Stimulated activated CD8-positive, alpha-beta memory T cell treated with anti-CD3 and anti-CD28 coated beads, Interleukin-15, amount 100 ng/mL, for 4 hours (primary cell): ENCODE data around the gene UMOD.

Experiments
- DNase-seq, 2 donors: peaks; one replicate each; pipeline ENCODE4 v3.0.0-alpha.2; 2020; ENCODE audit warnings: low read depth in 2 of 2

Gene UMOD

DNA sequence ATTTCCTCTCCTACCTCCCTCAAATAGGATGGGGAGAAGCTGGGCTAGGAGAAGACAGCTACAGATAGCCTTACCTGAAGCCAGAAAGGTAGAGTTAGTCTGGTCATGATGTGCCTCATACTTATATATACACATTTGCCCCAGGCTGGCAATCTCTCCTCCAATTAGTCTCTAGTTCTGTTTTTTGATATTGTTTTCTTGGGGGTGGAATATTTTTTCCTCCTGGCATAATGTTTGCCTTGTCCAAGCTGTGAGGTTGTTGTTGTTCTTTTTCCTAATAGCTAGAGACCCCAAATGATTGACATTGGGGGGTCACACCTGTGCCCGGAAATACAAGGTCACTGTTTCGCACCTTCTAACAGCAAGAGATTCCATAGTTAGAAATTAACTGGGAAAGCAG is at the start of gene UMOD:
Gene UMOD (minus strand): TSS at position 101 of the 400 bp plus-strand sequence. CDS start 1,978 bp downstream, outside the sequence.
- no peak for DNase-seq

DNA sequence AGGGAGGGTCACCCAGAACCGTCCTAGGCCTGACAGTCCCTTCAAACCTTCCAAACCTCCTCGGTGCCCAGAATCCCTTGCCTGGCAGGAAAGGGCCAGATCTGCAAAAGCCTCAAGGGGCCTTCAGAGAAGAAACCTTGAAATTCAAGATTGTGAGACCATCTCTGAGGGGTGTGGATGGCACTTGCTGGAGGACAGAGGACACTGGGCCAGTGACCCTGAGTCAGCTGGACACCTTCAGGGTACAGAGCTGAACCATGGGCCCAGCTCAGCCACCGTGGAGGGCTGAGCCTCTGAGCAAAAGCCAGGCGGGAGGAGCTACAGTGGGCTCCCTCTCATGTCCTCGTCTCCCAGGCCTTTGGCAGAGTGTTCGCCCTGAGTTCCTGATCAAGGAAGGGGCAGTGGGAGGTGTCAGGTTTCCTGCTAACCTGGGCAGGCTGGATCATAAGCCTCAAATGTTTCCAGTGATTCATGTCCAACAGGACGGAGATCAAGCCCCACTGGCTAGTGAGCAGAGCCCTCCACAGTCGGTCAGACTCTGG is 49.0 kb upstream of the UMOD start:
- DNase-seq, result no peak

GRCh38 chr16:20401066-20401465 is 48.6 kb upstream of the UMOD start:
- no peak for DNase-seq

GRCh38 chr16:20399185-20399584 is 46.7 kb upstream of the UMOD start:
- DNase-seq, result no peak

DNA sequence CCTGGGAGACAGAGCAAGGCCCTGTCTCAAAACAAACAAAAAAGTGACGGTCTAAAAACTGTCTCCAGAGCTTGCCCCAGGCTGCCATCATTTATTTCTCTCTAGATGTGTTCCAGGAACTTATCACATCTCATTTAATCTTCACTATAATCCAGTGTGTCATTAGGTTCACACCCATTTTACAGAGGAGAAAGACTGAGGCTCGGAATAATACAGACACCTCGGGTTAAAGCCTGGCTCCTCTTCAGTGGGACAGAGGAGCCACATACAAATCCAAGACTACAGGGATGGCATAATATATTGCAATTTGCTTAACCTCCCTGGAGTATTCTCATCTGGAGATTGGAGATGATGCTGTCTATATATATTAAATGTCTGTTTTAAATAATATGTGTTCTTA is 46.1 kb upstream of the UMOD start:
- DNase-seq, result no peak

- DNase-seq, result no peak
These were observed 45.1 kb upstream of the UMOD start for GRCh38 chr16:20397468-20398074.

- DNase-seq, result no peak
These were observed 44.4 kb upstream of the UMOD start for GRCh38 chr16:20396846-20397467.

DNA sequence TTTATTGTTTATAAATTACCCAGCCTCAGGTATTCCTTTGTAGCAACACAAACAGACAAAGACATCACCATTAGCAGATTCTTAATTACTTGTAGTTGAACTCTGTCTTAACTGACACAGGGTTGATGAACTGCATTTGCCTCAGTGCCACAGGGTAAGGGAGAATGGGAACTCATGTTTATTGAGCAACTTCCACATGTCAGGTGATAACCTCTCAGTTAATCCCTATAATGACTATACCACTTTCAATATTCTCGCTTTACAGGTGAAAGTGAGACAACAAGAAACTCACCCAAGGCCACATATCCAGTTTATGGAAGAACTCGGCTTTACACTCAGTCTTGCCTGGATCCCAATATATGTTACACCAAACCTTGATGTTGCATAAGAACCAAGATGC is 43.4 kb upstream of the UMOD start:
- no peak for DNase-seq

- no peak for DNase-seq
These were observed 41.5 kb upstream of the UMOD start for GRCh38 chr16:20393801-20394577.

DNA sequence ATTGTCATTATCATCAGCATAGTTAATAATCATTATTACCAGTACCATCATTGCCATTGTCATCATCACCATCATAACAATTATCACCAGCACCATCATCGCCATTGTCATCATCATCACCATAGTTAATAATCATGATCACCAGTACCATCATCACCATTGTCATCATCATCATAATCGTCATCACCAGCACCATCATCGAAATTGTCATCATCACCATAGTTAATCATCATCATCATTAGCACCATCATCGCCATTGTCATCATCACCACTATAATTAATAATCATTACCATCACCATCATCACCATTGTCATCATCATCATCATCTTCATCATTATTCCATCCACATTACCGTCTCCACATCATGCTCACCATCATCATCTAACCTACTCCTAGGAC is 38.5 kb upstream of the UMOD start:
- no peak for DNase-seq

DNA sequence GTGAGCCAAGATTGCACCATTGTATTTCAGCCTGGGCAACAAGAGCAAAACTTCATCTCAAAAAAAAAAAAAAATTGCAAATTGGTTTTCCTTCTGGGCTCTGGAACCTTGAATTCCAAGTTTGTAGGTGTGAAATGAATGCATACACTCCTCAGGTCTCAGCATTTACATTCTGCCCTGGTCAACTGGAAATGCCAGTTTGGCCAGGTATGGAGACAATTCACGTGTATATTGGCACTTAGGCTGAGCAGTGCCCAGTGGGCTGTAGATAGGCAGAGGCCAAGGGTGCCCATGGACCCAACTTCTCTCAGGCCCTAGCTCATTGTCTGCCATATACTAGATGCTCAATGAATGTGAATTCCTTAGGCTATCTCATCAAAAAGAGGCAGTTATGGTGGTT is 36.3 kb upstream of the UMOD start:
- no peak for DNase-seq

- DNase-seq, result no peak
These were observed 35.5 kb upstream of the UMOD start for GRCh38 chr16:20387978-20388377.

GRCh38 chr16:20385844-20386832 is 33.6 kb upstream of the UMOD start:
- no peak for DNase-seq

DNA sequence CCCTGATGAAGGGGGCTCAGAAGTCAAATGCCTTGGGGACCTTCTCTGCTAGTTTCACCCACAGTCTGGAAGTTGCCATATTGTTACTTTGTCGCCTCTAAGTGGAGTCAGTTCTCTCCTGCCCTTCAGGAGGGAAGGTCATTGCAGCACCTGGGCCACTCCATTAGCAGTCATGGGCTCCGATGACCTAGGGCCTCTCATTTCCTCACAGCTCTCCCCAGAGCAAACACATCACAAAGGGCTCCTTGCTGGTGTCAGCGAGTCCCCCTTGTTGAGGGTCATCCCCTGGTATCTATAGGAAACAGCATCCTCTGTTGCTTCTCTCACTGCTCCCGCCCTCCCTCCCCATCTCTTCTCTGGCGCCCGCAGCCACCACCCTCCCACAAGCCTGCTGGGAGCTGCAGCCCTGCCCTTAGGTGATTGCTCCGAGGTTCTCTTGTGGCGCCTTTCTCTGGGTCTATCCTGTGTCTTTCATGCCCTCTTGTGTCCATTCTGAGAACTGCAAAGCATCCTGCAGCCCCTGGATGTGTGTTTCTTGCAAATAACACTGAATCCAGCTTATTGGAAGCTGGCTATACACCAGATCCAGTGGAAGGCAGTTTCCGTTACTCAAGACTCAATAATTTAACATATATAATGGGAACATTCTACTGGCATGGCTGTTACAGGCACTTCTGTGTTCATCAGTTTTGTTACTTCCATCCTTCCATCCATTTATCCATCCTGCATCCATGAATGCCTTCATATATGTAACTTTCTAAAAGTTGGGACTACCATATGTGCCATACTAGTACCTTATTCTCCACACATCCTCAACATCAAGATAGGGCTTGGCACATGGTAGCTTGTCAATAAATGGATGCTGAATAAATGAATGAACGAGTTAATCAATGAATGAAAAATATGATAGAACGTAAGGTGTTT is 30.9 kb upstream of the UMOD start:
- no peak for DNase-seq

- DNase-seq, result no peak
These were observed 29.9 kb upstream of the UMOD start for GRCh38 chr16:20382202-20382948.

GRCh38 chr16:20380782-20381181 is 28.3 kb upstream of the UMOD start:
- no peak for DNase-seq

DNA sequence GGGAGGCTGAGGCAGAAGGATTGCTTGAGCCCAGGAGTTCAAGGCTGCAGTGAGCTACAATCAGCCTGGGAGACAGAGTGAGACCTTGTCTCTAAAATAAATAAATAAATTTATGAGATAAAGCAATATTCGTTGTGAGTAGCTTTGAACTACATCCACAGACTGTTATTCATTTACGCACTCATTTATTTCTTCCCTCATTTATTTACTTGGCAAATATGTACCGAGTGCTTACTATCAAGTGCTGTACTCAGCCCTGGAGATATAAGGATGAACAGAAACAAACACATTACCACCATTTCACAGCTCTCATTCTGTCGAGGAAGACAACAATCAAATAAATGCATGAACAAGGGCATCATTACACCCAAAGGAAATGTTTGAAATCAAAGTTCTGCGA is 24.7 kb upstream of the UMOD start:
- DNase-seq, result no peak

DNA sequence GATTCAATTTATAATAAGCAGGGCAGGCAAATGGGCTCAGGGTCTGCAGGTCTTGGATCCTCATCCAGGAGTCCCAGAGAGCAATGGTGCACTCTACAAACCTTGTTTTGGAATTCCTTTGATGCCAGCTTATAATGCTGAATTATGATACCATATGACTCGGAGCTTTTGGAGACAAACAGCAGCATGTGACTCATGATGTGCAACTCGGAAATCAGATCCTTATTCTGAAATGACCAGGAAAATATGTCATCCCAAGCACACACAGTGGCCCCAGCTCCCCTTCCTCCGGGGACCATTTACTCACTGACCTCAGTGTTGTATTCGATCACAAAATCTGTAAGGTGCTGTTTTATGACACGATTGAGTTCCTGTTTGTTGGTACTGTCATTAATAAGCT is 20.2 kb upstream of the UMOD start:
- DNase-seq, result no peak

- no peak for DNase-seq
These were observed 17.0 kb upstream of the UMOD start for GRCh38 chr16:20369452-20370054.
